ENCODE data around the gene MAP7. TPM values are rescaled to one million over a fixed set of nuclear protein-coding genes. Genes with fewer than 3 reads are reported as not detected.

The MAP7 gene
- total and polyA plus RNA-seq, 2 experiments from 2014 or later: 44.7 to 49.2 TPM

DNA sequence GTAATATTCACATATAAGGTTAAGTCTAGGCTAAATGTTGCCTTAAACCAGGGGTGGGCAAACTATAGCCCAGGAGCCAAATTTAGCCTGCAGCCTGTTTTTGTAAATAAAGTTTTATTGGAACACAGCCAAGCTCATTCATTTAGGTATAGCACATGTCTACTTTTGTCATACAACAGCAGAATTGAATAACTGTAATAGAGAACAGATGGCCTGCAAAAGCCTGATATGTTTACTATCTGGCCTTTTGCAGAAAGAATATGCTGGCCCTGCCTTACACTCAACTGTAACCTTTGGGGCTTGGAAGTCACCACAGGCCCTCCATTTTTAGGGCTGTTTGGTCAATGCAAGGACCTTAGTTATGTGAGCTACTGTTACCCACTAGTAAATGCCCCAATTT is 242.9 kb downstream of the MAP7 start (continued):
- no peak for TF ChIP-seq NANOG (IDR thresholded peaks at IDR 0.05; ENCODE audit: borderline replicate concordance)
- TF ChIP-seq EZH2 (IDR thresholded peaks at IDR 0.05; ENCODE audit: low read depth, unreplicated experiment): no peak
- TF ChIP-seq ZNF114 (CRISPR knock-in tag; IDR thresholded peaks at IDR 0.05): no peak

DNA sequence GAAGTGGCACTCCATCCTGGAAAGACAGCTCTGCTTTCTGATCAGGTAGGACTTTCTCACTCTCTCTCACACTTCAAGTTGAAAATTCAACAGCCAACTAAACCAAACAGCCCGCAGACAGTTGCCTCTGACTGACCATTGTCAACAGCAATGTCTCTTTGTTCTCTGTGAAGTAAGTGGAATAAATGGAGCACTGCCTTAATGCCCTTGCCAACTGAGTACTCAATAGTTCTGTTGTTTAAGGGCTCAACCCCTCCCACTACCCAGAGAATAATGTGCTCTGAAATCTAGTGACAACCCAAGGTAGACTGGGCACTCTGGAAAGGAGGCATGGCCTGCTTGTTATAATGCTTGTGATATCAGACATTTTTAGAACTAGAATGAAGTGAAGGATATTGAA is 243.8 kb downstream of the MAP7 start:
- no peak for TF ChIP-seq ZNF331 (CRISPR knock-in tag; IDR thresholded peaks at IDR 0.05; ENCODE audit: low read depth)
- no peak for TF ChIP-seq EZH2phosphoT487 (IDR thresholded peaks at IDR 0.05; ENCODE audit: unreplicated experiment)
- TF ChIP-seq, protein P1, sequence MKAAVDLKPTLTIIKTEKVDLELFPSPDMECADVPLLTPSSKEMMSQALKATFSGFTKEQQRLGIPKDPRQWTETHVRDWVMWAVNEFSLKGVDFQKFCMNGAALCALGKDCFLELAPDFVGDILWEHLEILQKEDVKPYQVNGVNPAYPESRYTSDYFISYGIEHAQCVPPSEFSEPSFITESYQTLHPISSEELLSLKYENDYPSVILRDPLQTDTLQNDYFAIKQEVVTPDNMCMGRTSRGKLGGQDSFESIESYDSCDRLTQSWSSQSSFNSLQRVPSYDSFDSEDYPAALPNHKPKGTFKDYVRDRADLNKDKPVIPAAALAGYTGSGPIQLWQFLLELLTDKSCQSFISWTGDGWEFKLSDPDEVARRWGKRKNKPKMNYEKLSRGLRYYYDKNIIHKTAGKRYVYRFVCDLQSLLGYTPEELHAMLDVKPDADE (IDR thresholded peaks at IDR 0.05): no peak
- H3K4me1 Mint-ChIP-seq: no peaks in the 10 kb centered on the region
- Histone ChIP-seq H3K79me2 (replicated peaks; ENCODE audit: insufficient read depth) (no peaks in the 10 kb centered on the region), H3K4me2 (no peak overlapping the region), H4K20me1 (replicated peaks; ENCODE audit: insufficient read depth) (no peaks in the 10 kb centered on the region), H3F3A (replicated peaks; ENCODE audit: low read depth) (no peaks in the 10 kb centered on the region), H3K27ac (ENCODE audit: low read depth) (no peak overlapping the region), H3K36me3 (ENCODE audit: insufficient read depth) (no peaks in the 10 kb centered on the region), H3K9me2 (ENCODE audit: insufficient read depth) (0 out of 2 replicates have a peak, but pooled peaks cover 5% of the 10 kb centered on the region), H3K4me3 (no peak overlapping the region), H2AFZ (no peak overlapping the region), H3K4me1 (ENCODE audit: insufficient read depth) (no peaks in the 10 kb centered on the region), H3K27me3 (ENCODE audit: insufficient read depth) (no peaks in the 10 kb centered on the region)
- ATAC-seq: no peak
- peaks cover 8% of the 10 kb centered on the region for H3K27me3 Mint-ChIP-seq (ENCODE audit: insufficient read depth, low read depth, poor library complexity)
- H3K27ac Mint-ChIP-seq: no peak overlapping the region
- H3K4me3 Mint-ChIP-seq: no peak overlapping the region
- DNase-seq (ENCODE audit: low spot score): no peak
- H3K9me3 Mint-ChIP-seq: no peaks in the 10 kb centered on the region; the same call in 2 of the 3 replicates
- no peaks in the 10 kb centered on the region for H3K36me3 Mint-ChIP-seq (ENCODE audit: low read depth)

DNA sequence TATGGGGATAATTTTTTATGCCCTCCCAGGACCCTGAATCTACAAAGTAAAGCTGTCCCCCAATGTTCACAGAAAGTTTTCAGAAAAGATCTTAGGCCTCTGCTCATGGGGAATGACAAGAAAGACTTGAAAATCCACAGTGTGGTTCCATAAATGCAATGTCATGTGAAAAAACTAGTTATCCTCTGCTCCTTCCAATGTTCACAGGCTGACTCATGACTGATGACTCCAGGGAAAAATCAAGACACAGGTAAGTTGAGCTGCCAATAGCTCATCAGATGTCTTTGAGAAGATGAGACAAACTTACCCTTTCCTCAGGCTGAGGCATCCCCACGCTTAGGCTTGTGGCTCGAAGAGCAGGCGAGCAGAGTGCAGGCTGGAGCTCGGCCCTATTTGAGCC is 245.8 kb downstream of the MAP7 start:
- H3K36me3 Mint-ChIP-seq (ENCODE audit: low read depth): no peaks in the 10 kb centered on the region
- peaks cover 5% of the 10 kb centered on the region for H3K27me3 Mint-ChIP-seq (ENCODE audit: insufficient read depth, low read depth, poor library complexity)
- H2AFZ ChIP-seq: no peak overlapping the region
- H3K4me2 ChIP-seq: no peak overlapping the region
- H3K27ac Mint-ChIP-seq: no peak overlapping the region
- H3K9me3 Mint-ChIP-seq: no peaks in the 10 kb centered on the region; the same call in 2 of the 3 replicates
- H3K4me1 Mint-ChIP-seq: no peaks in the 10 kb centered on the region
- H3K9me2 ChIP-seq (ENCODE audit: insufficient read depth): 0 out of 2 replicates have a peak, but pooled peaks cover 5% of the 10 kb centered on the region
- H3K4me3 Mint-ChIP-seq: no peak overlapping the region
- no peaks in the 10 kb centered on the region for H3K4me1 ChIP-seq (ENCODE audit: insufficient read depth)
- H3K4me3 ChIP-seq: no peak overlapping the region
- no peaks in the 10 kb centered on the region for H4K20me1 ChIP-seq (replicated peaks; ENCODE audit: insufficient read depth)
- no peaks in the 10 kb centered on the region for H3F3A ChIP-seq (replicated peaks; ENCODE audit: low read depth)
- DNase-seq (ENCODE audit: low spot score) (no peak), ATAC-seq (no peak)
- H3K36me3 ChIP-seq (ENCODE audit: insufficient read depth): no peaks in the 10 kb centered on the region
- no peaks in the 10 kb centered on the region for H3K27me3 ChIP-seq (ENCODE audit: insufficient read depth)
- no peak overlapping the region for H3K27ac ChIP-seq (ENCODE audit: low read depth)
- H3K79me2 ChIP-seq (replicated peaks; ENCODE audit: insufficient read depth): no peaks in the 10 kb centered on the region
- TF ChIP-seq, protein P2, sequence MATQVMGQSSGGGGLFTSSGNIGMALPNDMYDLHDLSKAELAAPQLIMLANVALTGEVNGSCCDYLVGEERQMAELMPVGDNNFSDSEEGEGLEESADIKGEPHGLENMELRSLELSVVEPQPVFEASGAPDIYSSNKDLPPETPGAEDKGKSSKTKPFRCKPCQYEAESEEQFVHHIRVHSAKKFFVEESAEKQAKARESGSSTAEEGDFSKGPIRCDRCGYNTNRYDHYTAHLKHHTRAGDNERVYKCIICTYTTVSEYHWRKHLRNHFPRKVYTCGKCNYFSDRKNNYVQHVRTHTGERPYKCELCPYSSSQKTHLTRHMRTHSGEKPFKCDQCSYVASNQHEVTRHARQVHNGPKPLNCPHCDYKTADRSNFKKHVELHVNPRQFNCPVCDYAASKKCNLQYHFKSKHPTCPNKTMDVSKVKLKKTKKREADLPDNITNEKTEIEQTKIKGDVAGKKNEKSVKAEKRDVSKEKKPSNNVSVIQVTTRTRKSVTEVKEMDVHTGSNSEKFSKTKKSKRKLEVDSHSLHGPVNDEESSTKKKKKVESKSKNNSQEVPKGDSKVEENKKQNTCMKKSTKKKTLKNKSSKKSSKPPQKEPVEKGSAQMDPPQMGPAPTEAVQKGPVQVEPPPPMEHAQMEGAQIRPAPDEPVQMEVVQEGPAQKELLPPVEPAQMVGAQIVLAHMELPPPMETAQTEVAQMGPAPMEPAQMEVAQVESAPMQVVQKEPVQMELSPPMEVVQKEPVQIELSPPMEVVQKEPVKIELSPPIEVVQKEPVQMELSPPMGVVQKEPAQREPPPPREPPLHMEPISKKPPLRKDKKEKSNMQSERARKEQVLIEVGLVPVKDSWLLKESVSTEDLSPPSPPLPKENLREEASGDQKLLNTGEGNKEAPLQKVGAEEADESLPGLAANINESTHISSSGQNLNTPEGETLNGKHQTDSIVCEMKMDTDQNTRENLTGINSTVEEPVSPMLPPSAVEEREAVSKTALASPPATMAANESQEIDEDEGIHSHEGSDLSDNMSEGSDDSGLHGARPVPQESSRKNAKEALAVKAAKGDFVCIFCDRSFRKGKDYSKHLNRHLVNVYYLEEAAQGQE (IDR thresholded peaks at IDR 0.05; ENCODE audit: unreplicated experiment): no peak
- TF ChIP-seq ZNF331 (CRISPR knock-in tag; IDR thresholded peaks at IDR 0.05; ENCODE audit: low read depth) (no peak), NANOG (IDR thresholded peaks at IDR 0.05; ENCODE audit: borderline replicate concordance) (no peak), ZNF114 (CRISPR knock-in tag; IDR thresholded peaks at IDR 0.05) (no peak), POLR2AphosphoS5 (IDR thresholded peaks at IDR 0.05; ENCODE audit: low read depth) (no peak), STAT1 (IDR thresholded peaks at IDR 0.05; ENCODE audit: unreplicated experiment) (no peak), EZH2phosphoT487 (IDR thresholded peaks at IDR 0.05; ENCODE audit: unreplicated experiment) (no peak)
- TF ChIP-seq, protein P3, sequence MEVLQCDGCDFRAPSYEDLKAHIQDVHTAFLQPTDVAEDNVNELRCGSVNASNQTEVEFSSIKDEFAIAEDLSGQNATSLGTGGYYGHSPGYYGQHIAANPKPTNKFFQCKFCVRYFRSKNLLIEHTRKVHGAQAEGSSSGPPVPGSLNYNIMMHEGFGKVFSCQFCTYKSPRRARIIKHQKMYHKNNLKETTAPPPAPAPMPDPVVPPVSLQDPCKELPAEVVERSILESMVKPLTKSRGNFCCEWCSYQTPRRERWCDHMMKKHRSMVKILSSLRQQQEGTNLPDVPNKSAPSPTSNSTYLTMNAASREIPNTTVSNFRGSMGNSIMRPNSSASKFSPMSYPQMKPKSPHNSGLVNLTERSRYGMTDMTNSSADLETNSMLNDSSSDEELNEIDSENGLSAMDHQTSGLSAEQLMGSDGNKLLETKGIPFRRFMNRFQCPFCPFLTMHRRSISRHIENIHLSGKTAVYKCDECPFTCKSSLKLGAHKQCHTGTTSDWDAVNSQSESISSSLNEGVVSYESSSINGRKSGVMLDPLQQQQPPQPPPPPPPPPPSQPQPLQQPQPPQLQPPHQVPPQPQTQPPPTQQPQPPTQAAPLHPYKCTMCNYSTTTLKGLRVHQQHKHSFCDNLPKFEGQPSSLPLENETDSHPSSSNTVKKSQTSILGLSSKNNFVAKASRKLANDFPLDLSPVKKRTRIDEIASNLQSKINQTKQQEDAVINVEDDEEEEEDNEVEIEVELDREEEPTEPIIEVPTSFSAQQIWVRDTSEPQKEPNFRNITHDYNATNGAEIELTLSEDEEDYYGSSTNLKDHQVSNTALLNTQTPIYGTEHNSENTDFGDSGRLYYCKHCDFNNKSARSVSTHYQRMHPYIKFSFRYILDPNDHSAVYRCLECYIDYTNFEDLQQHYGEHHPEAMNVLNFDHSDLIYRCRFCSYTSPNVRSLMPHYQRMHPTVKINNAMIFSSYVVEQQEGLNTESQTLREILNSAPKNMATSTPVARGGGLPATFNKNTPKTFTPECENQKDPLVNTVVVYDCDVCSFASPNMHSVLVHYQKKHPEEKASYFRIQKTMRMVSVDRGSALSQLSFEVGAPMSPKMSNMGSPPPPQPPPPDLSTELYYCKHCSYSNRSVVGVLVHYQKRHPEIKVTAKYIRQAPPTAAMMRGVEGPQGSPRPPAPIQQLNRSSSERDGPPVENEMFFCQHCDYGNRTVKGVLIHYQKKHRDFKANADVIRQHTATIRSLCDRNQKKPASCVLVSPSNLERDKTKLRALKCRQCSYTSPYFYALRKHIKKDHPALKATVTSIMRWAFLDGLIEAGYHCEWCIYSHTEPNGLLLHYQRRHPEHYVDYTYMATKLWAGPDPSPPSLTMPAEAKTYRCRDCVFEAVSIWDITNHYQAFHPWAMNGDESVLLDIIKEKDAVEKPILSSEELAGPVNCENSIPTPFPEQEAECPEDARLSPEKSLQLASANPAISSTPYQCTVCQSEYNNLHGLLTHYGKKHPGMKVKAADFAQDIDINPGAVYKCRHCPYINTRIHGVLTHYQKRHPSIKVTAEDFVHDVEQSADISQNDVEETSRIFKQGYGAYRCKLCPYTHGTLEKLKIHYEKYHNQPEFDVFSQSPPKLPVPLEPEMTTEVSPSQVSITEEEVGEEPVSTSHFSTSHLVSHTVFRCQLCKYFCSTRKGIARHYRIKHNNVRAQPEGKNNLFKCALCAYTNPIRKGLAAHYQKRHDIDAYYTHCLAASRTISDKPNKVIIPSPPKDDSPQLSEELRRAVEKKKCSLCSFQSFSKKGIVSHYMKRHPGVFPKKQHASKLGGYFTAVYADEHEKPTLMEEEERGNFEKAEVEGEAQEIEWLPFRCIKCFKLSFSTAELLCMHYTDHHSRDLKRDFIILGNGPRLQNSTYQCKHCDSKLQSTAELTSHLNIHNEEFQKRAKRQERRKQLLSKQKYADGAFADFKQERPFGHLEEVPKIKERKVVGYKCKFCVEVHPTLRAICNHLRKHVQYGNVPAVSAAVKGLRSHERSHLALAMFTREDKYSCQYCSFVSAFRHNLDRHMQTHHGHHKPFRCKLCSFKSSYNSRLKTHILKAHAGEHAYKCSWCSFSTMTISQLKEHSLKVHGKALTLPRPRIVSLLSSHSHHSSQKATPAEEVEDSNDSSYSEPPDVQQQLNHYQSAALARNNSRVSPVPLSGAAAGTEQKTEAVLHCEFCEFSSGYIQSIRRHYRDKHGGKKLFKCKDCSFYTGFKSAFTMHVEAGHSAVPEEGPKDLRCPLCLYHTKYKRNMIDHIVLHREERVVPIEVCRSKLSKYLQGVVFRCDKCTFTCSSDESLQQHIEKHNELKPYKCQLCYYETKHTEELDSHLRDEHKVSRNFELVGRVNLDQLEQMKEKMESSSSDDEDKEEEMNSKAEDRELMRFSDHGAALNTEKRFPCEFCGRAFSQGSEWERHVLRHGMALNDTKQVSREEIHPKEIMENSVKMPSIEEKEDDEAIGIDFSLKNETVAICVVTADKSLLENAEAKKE (CRISPR knock-in tag; IDR thresholded peaks at IDR 0.05): no peak
